Peyer's patch (tissue), 4 donors: Measurements from ENCODE around the gene ERF.

ENCODE experiments used
- POLR2A ChIP-seq, 2 donors: fragments of 450-650 bp; IDR thresholded peaks; one replicate each; pipeline ENCODE4 v1.5.1; 2017; ENCODE audit warnings: antibody characterized with exemption in 2 of 2, mild to moderate bottlenecking in 2 of 2, moderate library complexity in 2 of 2
- TF ChIP-seq, protein P1 (sequence below), 6 experiments: fragments of 450-650 bp in 4 of 6; fragments of 200-600 bp in 2 of 6; sonication (generic) in 1 of 6; IDR thresholded peaks; one replicate each; pipeline ENCODE4 v1.5.1; 2017 to 2019; ENCODE audit warnings: antibody characterized with exemption in 6 of 6, mild to moderate bottlenecking in 3 of 6, moderate library complexity in 1 of 6

DNA sequence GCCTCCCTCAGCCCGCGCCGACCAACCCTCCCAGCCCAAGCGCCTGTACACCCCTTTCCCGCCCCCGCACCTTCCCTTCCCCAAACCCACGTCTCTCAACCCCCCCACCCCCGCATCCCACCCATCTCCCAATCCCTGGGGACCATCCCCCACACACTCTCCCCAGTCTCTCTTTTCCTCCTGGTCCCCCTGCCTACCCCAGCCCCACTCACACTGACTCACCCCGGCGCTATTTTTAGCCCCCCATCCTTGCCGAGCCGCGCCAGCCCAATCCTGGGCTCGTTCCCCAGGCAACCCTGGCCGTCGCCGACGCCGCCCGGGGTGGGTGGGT, 25.9 kb upstream of the ERF start:
- TF ChIP-seq, protein P1, sequence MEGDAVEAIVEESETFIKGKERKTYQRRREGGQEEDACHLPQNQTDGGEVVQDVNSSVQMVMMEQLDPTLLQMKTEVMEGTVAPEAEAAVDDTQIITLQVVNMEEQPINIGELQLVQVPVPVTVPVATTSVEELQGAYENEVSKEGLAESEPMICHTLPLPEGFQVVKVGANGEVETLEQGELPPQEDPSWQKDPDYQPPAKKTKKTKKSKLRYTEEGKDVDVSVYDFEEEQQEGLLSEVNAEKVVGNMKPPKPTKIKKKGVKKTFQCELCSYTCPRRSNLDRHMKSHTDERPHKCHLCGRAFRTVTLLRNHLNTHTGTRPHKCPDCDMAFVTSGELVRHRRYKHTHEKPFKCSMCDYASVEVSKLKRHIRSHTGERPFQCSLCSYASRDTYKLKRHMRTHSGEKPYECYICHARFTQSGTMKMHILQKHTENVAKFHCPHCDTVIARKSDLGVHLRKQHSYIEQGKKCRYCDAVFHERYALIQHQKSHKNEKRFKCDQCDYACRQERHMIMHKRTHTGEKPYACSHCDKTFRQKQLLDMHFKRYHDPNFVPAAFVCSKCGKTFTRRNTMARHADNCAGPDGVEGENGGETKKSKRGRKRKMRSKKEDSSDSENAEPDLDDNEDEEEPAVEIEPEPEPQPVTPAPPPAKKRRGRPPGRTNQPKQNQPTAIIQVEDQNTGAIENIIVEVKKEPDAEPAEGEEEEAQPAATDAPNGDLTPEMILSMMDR (IDR thresholded peaks at IDR 0.05), result no peak
- TF ChIP-seq POLR2A (IDR thresholded peaks at IDR 0.05), result no peak
